Fibroblast of skin of scalp (primary cell): ENCODE results near the gene DNAH5.
"Not testable (repeated sequence)": the region's sequence is repeated elsewhere in the genome, so short reads cannot be mapped to it uniquely, and the experiment has no call there.

Experiments
- DNase-seq: peaks from one replicate; pipeline ENCODE4 v3.0.0-alpha.2; 2013

The DNAH5 gene

GRCh38 chr5:13830536-13830935 is 114.0 kb downstream of the DNAH5 start:
- DNase-seq: no peak

GRCh38 chr5:13821366-13821765 is 123.1 kb downstream of the DNAH5 start:
- no peak for DNase-seq

- no peak for DNase-seq
Observed at GRCh38 chr5:13816126-13816525, 128.4 kb downstream of the DNAH5 start.

- no peak for DNase-seq
Observed at GRCh38 chr5:13814301-13814700, 130.2 kb downstream of the DNAH5 start.

- DNase-seq: no peak
Observed at GRCh38 chr5:13809921-13810320, 134.6 kb downstream of the DNAH5 start.

- DNase-seq: no peak
Observed at GRCh38 chr5:13804336-13804735, 140.2 kb downstream of the DNAH5 start.

GRCh38 chr5:13798569-13798968 is 145.9 kb downstream of the DNAH5 start:
- not testable (repeated sequence) for DNase-seq

- no peak for DNase-seq
Observed at GRCh38 chr5:13785781-13786415, 158.6 kb downstream of the DNAH5 start.

- DNase-seq: no peak
Observed at GRCh38 chr5:13783726-13784125, 160.8 kb downstream of the DNAH5 start.

- no peak for DNase-seq
Observed at GRCh38 chr5:13780081-13780480, 164.4 kb downstream of the DNAH5 start.

- no peak for DNase-seq
Observed at GRCh38 chr5:13773649-13774048, 170.8 kb downstream of the DNAH5 start.

GRCh38 chr5:13771011-13771571 is 173.4 kb downstream of the DNAH5 start:
- DNase-seq: no peak

GRCh38 chr5:13766236-13766635 is 178.3 kb downstream of the DNAH5 start:
- no peak for DNase-seq

- no peak for DNase-seq
Observed at GRCh38 chr5:13763719-13764118, 180.8 kb downstream of the DNAH5 start.

- no peak for DNase-seq
Observed at GRCh38 chr5:13749766-13750165, 194.7 kb downstream of the DNAH5 start.

- no peak for DNase-seq
Observed at GRCh38 chr5:13746026-13746425, 198.5 kb downstream of the DNAH5 start.

- peak; percentile 30 for DNase-seq
Observed at GRCh38 chr5:13745508-13745907, 199.0 kb downstream of the DNAH5 start.

- no peak for DNase-seq
Observed at GRCh38 chr5:13740471-13740870, 204.0 kb downstream of the DNAH5 start.

GRCh38 chr5:13739479-13739878 is 205.0 kb downstream of the DNAH5 start:
- DNase-seq: no peak

GRCh38 chr5:13735691-13736090 is 208.8 kb downstream of the DNAH5 start:
- DNase-seq: no peak

GRCh38 chr5:13731121-13731628 is 213.3 kb downstream of the DNAH5 start:
- no peak for DNase-seq

GRCh38 chr5:13708906-13709305 is 235.6 kb downstream of the DNAH5 start:
- DNase-seq: no peak

- no peak for DNase-seq
Observed at GRCh38 chr5:13708432-13708831, 236.1 kb downstream of the DNAH5 start.

- DNase-seq: no peak
Observed at GRCh38 chr5:13704396-13704795, 240.1 kb downstream of the DNAH5 start.

- DNase-seq: no peak
Observed at GRCh38 chr5:13700626-13701025, 243.9 kb downstream of the DNAH5 start.
